ENCODE measurements around the gene KLHL36.

The KLHL36 gene

GRCh38 chr16:84699147-84699711 is 50.9 kb downstream of the KLHL36 start:
- no peak for DNase-seq (ENCODE audit: low spot score)

- DNase-seq (ENCODE audit: low spot score), result peak; percentile 85
Measured at GRCh38 chr16:84699712-84700445, 51.6 kb downstream of the KLHL36 start, which contains the start of gene USP10. USP10 (plus strand) TSS chr16:84700000; CDS start chr16:84700091, 91 bp downstream.

- peak; percentile 29 for DNase-seq (ENCODE audit: low spot score)
Measured at GRCh38 chr16:84700446-84701300, 52.4 kb downstream of the KLHL36 start.

GRCh38 chr16:84703681-84704080 is 55.4 kb downstream of the KLHL36 start:
- no peak for DNase-seq (ENCODE audit: low spot score)

- DNase-seq (ENCODE audit: low spot score), result no peak
Measured at GRCh38 chr16:84704253-84704652, 55.9 kb downstream of the KLHL36 start.

- DNase-seq (ENCODE audit: low spot score), result no peak
Measured at GRCh38 chr16:84706856-84707255, 58.5 kb downstream of the KLHL36 start.

GRCh38 chr16:84709609-84710008 is 61.3 kb downstream of the KLHL36 start:
- DNase-seq (ENCODE audit: low spot score), result no peak

- DNase-seq (ENCODE audit: low spot score), result no peak
Measured at GRCh38 chr16:84710686-84711085, 62.4 kb downstream of the KLHL36 start.
